Liver (tissue), 9 donors: ENCODE data around the gene PIP5K1C. TPM values are rescaled to one million over a fixed set of nuclear protein-coding genes. Genes with fewer than 3 reads are reported as not detected.

Experiments
- DNase-seq: peaks from one replicate; pipeline ENCODE4 v3.0.0-alpha.2; 2017; ENCODE audit warnings: low spot score
- H3K27ac ChIP-seq, 2 donors: one replicate each; pipeline ENCODE4 v1.7.0; 2013; ENCODE audit warnings: inconsistent platforms in 2 of 2, low read length in 2 of 2, control low read depth in 1 of 2, low read depth in 1 of 2, mild to moderate bottlenecking in 1 of 2
- H3K27me3 ChIP-seq, 4 donors: one replicate each; pipeline versions ENCODE4 v1.6.1 to v1.7.0; 2013; ENCODE audit warnings: low read length in 3 of 4, inconsistent platforms in 1 of 4, mild to moderate bottlenecking in 1 of 4, moderate library complexity in 1 of 4; ENCODE audit not compliant: control insufficient read depth in 4 of 4, insufficient read depth in 4 of 4
- H3K36me3 ChIP-seq, 4 donors: one replicate each; pipeline versions ENCODE4 v1.6.1 to v1.7.0; 2013; ENCODE audit warnings: low read length in 3 of 4, mild to moderate bottlenecking in 3 of 4, low read depth in 1 of 4, moderate library complexity in 1 of 4; ENCODE audit not compliant: control insufficient read depth in 4 of 4, insufficient read depth in 3 of 4
- H3K4me1 ChIP-seq, 4 donors: one replicate each; pipeline versions ENCODE4 v1.6.1 to v1.7.0; 2013; ENCODE audit warnings: low read length in 3 of 4, mild to moderate bottlenecking in 3 of 4, moderate library complexity in 1 of 4; ENCODE audit not compliant: control insufficient read depth in 4 of 4, insufficient read depth in 4 of 4
- H3K4me3 ChIP-seq, 3 donors: one replicate each; pipeline versions ENCODE4 v1.6.1 to v1.7.0; 2013; ENCODE audit warnings: low read length in 3 of 3, control low read depth in 1 of 3, low read depth in 1 of 3, mild to moderate bottlenecking in 1 of 3
- H3K9ac ChIP-seq, 2 donors: one replicate each; pipeline ENCODE4 v1.7.0; 2013; ENCODE audit warnings: low read length in 2 of 2, mild to moderate bottlenecking in 2 of 2, moderate library complexity in 2 of 2, control low read depth in 1 of 2, low read depth in 1 of 2
- H3K9me3 ChIP-seq, 4 donors: one replicate each; pipeline versions ENCODE4 v1.6.1 to v1.7.0; 2013; ENCODE audit warnings: low read length in 3 of 4; ENCODE audit not compliant: control insufficient read depth in 4 of 4
- EGR1 ChIP-seq, 2 donors: IDR thresholded peaks; 2 replicates each; pipeline ENCODE4 v1.6.1; 2016 to 2018; ENCODE audit warnings: antibody characterized with exemption in 2 of 2, low read depth in 2 of 2
- FOXA1 ChIP-seq: IDR thresholded peaks from 2 replicates; pipeline ENCODE4 v1.6.1; 2016; ENCODE audit warnings: antibody characterized with exemption
- FOXA2 ChIP-seq: IDR thresholded peaks from 2 replicates; pipeline ENCODE4 v1.6.1; 2016; ENCODE audit warnings: antibody characterized with exemption
- HNF4G ChIP-seq: IDR thresholded peaks from 2 replicates; pipeline ENCODE4 v1.6.1; 2016; ENCODE audit warnings: antibody characterized with exemption
- JUND ChIP-seq, 2 donors: IDR thresholded peaks; 2 replicates each; pipeline ENCODE4 v1.6.1; 2016; ENCODE audit warnings: antibody characterized with exemption in 2 of 2
- NR2F2 ChIP-seq: IDR thresholded peaks from 2 replicates; pipeline ENCODE4 v1.6.1; 2016; ENCODE audit warnings: antibody characterized with exemption
- RAD21 ChIP-seq, 2 donors: IDR thresholded peaks; 2 replicates each; pipeline ENCODE4 v1.6.1; 2016; ENCODE audit warnings: antibody characterized with exemption in 2 of 2, mild to moderate bottlenecking in 2 of 2
- RXRA ChIP-seq, 2 donors: IDR thresholded peaks; 2 replicates each; pipeline ENCODE4 v1.6.1; 2017 to 2018; ENCODE audit warnings: antibody characterized with exemption in 2 of 2, mild to moderate bottlenecking in 1 of 2
- SP1 ChIP-seq: IDR thresholded peaks from 2 replicates; pipeline ENCODE4 v1.6.1; 2018; ENCODE audit warnings: antibody characterized with exemption, mild to moderate bottlenecking
- YY1 ChIP-seq: IDR thresholded peaks from 2 replicates; pipeline ENCODE4 v1.6.1; 2016; ENCODE audit warnings: antibody characterized with exemption, mild to moderate bottlenecking
- WGBS: extraction: QIAGEN DNeasy Blood & Tissue Kit; methylation state at CpG from one replicate; pipeline ENCODE4 v1.1.7; 2013; 5-methylcytosine and 5-hydroxymethylcytosine counted together
- polyA plus RNA-seq, 2 donors: library from polyadenylated mRNA; stranded (reverse) in 1 of 2; unstranded in 1 of 2; fragments of 200-250 nt in 1 of 2; fragments of >200 nt in 1 of 2; fragmentation: Nextera tagmentation in 1 of 2; extraction: Ambion mirVana in 1 of 2; gene quantifications; one replicate each; pipeline versions ENCODE4 v1.2.1 to v1.2.3, GENCODE V29; 2013 to 2015
- total RNA-seq, 2 donors: library from RNA; depleted of rRNA; stranded (reverse); fragments of >200 nt; gene quantifications; one replicate each; pipeline ENCODE4 v1.2.3, GENCODE V29; 2014
- TF ChIP-seq, protein P1 (sequence below): IDR thresholded peaks from 2 replicates; pipeline ENCODE4 v1.6.1; 2016; ENCODE audit warnings: antibody characterized with exemption
- TF ChIP-seq, protein P2 (sequence below): fragments of 150-350 bp; IDR thresholded peaks from 2 replicates; pipeline ENCODE4 v1.5.1; 2017; ENCODE audit warnings: improper control_type of control experiment, low read depth, low read length; ENCODE audit not compliant: missing input control
- TF ChIP-seq, protein P3 (sequence below): IDR thresholded peaks from 2 replicates; pipeline ENCODE4 v1.6.1; 2016; ENCODE audit warnings: antibody characterized with exemption
- TF ChIP-seq, protein P4 (sequence below): IDR thresholded peaks from 2 replicates; pipeline ENCODE4 v1.6.1; 2016; ENCODE audit warnings: antibody characterized with exemption
- TF ChIP-seq, protein P5 (sequence below): IDR thresholded peaks from 2 replicates; pipeline ENCODE4 v1.6.1; 2016; ENCODE audit warnings: antibody characterized with exemption, mild to moderate bottlenecking
- donor health status: healthy.
- donor health status: healthy.
- donor health status: healthy.
- donor health status: healthy.
- donor health status: healthy.

PIP5K1C gene
- total and polyA plus RNA-seq, 4 donors: 1.8 to 7.4 (median 6.0) TPM

DNA sequence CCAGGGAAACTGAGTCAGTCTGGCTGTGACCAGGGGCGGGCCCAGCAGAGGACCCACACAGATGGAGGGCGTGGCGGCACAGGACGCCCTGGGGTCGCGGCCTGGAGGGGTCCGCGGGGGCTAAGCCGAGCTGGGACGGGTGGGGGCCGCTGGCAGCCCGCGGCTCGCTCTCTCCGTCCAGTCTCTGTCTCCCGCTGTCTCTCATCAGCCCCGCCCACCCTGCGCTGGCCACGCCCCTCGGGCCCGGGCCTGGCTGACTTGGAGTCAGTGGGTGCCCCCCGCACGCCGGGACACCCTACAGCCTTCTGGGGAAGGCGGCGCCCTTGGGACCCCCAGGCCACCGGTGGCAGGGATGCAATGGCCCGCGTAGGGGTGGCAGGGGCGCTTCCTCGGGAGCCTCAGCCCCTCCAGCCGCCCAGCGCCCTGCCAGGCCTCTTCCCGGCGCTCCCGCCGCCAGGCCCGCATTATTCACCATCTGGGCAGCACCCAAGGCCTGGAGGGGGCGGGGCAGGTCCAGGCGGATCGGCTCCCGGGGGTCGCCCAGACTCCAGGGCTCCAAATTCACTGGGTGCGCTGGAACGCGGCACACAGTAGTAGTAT lies 93.5 kb downstream of the PIP5K1C start, which contains the start of gene TBXA2R:
Gene TBXA2R (minus strand): TSS at position 186 of the 600 bp plus-strand sequence. CDS start 6,241 bp downstream, outside the sequence.
- WGBS: 5% methylated on average over 46 of the region's 46 CpGs
- no peak within 1 kb of the TSS for H3K9ac ChIP-seq
- DNase-seq: peak; percentile 76
- H3K36me3 ChIP-seq: peaks cover 2 to 8% (median 3%) of the 10 kb centered on the region in 4 donors
- peak within 1 kb of the TSS in 2 of 3 donors; percentile 2 to 55 for H3K4me3 ChIP-seq
- H3K27me3 ChIP-seq: no peaks in the 10 kb centered on the region
- H3K27ac ChIP-seq: peak within 1 kb of the TSS; percentile 69 to 73
- no peaks in the 10 kb centered on the region for H3K9me3 ChIP-seq
- no peak for TF ChIP-seq SP1
- TF ChIP-seq, protein P1, sequence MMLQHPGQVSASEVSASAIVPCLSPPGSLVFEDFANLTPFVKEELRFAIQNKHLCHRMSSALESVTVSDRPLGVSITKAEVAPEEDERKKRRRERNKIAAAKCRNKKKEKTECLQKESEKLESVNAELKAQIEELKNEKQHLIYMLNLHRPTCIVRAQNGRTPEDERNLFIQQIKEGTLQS: no peak
- no peak for TF ChIP-seq FOXA1
- no peak for TF ChIP-seq RAD21 (IDR thresholded peaks at IDR 0.05)
- TF ChIP-seq, protein P2, sequence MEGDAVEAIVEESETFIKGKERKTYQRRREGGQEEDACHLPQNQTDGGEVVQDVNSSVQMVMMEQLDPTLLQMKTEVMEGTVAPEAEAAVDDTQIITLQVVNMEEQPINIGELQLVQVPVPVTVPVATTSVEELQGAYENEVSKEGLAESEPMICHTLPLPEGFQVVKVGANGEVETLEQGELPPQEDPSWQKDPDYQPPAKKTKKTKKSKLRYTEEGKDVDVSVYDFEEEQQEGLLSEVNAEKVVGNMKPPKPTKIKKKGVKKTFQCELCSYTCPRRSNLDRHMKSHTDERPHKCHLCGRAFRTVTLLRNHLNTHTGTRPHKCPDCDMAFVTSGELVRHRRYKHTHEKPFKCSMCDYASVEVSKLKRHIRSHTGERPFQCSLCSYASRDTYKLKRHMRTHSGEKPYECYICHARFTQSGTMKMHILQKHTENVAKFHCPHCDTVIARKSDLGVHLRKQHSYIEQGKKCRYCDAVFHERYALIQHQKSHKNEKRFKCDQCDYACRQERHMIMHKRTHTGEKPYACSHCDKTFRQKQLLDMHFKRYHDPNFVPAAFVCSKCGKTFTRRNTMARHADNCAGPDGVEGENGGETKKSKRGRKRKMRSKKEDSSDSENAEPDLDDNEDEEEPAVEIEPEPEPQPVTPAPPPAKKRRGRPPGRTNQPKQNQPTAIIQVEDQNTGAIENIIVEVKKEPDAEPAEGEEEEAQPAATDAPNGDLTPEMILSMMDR: no peak
- TF ChIP-seq NR2F2: no peak
- no peak for TF ChIP-seq RXRA (IDR thresholded peaks at IDR 0.05)
- TF ChIP-seq EGR1 (IDR thresholded peaks at IDR 0.05; ENCODE audit: low read depth in 2 of 2): no peak
- no peak for TF ChIP-seq HNF4G
- no peak for TF ChIP-seq FOXA2
- TF ChIP-seq, protein P3, sequence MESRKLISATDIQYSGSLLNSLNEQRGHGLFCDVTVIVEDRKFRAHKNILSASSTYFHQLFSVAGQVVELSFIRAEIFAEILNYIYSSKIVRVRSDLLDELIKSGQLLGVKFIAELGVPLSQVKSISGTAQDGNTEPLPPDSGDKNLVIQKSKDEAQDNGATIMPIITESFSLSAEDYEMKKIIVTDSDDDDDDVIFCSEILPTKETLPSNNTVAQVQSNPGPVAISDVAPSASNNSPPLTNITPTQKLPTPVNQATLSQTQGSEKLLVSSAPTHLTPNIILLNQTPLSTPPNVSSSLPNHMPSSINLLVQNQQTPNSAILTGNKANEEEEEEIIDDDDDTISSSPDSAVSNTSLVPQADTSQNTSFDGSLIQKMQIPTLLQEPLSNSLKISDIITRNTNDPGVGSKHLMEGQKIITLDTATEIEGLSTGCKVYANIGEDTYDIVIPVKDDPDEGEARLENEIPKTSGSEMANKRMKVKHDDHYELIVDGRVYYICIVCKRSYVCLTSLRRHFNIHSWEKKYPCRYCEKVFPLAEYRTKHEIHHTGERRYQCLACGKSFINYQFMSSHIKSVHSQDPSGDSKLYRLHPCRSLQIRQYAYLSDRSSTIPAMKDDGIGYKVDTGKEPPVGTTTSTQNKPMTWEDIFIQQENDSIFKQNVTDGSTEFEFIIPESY: no peak
- H3K4me1 ChIP-seq: peaks cover 0 to 8% (median 4%) of the 10 kb centered on the region in 4 donors

DNA sequence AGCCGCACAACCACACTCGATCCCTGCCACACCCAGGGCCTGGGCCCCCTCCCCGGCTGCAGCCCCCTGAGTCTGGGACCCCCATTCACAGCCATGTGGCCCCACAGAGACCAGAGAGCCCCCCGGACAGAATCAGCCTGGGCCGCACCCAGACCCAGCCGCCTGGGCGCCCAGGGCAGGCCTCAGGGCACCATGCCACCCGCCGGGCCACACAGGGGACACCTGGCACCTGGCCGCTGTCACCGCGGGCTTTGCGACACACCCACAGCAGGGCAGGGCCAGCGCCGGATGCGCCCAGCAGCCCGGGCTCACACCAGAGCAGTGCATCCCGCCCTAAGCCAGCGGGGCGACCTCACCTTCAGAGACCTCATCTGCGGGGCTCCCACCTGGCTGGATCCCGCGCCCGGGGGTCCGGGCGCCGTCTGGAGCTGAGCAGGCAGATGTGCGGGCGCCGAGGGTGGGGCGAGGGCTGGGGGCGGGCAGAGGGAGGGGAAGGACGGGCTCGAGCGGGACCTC lies 94.0 kb downstream of the PIP5K1C start:
- Histone ChIP-seq H3K27ac (peak overlapping the region; percentile 69 to 73), H3K27me3 (no peaks in the 10 kb centered on the region), H3K9me3 (no peaks in the 10 kb centered on the region), H3K4me3 (peak overlapping the region in 2 of 3 donors; percentile 2 to 55), H3K9ac (no peak overlapping the region), H3K36me3 (peaks cover 0 to 2% (median under 1%) of the 10 kb centered on the region in 4 donors), H3K4me1 (peaks cover 0 to 8% (median 4%) of the 10 kb centered on the region in 4 donors)
- DNase-seq: no peak
- TF ChIP-seq, protein P2: no peak
- TF ChIP-seq SP1 (no peak), NR2F2 (no peak), YY1 (no peak), JUND (IDR thresholded peaks at IDR 0.05) (no peak), FOXA2 (no peak)
- TF ChIP-seq, protein P4, sequence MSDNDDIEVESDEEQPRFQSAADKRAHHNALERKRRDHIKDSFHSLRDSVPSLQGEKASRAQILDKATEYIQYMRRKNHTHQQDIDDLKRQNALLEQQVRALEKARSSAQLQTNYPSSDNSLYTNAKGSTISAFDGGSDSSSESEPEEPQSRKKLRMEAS: no peak
- TF ChIP-seq, protein P5, sequence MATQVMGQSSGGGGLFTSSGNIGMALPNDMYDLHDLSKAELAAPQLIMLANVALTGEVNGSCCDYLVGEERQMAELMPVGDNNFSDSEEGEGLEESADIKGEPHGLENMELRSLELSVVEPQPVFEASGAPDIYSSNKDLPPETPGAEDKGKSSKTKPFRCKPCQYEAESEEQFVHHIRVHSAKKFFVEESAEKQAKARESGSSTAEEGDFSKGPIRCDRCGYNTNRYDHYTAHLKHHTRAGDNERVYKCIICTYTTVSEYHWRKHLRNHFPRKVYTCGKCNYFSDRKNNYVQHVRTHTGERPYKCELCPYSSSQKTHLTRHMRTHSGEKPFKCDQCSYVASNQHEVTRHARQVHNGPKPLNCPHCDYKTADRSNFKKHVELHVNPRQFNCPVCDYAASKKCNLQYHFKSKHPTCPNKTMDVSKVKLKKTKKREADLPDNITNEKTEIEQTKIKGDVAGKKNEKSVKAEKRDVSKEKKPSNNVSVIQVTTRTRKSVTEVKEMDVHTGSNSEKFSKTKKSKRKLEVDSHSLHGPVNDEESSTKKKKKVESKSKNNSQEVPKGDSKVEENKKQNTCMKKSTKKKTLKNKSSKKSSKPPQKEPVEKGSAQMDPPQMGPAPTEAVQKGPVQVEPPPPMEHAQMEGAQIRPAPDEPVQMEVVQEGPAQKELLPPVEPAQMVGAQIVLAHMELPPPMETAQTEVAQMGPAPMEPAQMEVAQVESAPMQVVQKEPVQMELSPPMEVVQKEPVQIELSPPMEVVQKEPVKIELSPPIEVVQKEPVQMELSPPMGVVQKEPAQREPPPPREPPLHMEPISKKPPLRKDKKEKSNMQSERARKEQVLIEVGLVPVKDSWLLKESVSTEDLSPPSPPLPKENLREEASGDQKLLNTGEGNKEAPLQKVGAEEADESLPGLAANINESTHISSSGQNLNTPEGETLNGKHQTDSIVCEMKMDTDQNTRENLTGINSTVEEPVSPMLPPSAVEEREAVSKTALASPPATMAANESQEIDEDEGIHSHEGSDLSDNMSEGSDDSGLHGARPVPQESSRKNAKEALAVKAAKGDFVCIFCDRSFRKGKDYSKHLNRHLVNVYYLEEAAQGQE: no peak
- WGBS: 7% methylated on average over 35 of the region's 35 CpGs
